ENCODE results near the gene CCDC116.

GRCh38 chr22:21650280-21650679 lies 17.7 kb downstream of the CCDC116 start:
- TF ChIP-seq CTCF (conservative IDR thresholded peaks at IDR 0.05) (no peak), ZFX (IDR thresholded peaks at IDR 0.05) (no peak)
